ENCODE results near the gene TSNAXIP1. TPM values are rescaled to one million over a fixed set of nuclear protein-coding genes. Genes with fewer than 3 reads are reported as not detected.

The TSNAXIP1 gene
- total and polyA plus RNA-seq, 10 of the 15 experiments (the other 5 are each of a cell fraction or from before 2014, with no cell fraction given): 0.09 to 0.63 (median 0.37) TPM; not detected in 1

DNA sequence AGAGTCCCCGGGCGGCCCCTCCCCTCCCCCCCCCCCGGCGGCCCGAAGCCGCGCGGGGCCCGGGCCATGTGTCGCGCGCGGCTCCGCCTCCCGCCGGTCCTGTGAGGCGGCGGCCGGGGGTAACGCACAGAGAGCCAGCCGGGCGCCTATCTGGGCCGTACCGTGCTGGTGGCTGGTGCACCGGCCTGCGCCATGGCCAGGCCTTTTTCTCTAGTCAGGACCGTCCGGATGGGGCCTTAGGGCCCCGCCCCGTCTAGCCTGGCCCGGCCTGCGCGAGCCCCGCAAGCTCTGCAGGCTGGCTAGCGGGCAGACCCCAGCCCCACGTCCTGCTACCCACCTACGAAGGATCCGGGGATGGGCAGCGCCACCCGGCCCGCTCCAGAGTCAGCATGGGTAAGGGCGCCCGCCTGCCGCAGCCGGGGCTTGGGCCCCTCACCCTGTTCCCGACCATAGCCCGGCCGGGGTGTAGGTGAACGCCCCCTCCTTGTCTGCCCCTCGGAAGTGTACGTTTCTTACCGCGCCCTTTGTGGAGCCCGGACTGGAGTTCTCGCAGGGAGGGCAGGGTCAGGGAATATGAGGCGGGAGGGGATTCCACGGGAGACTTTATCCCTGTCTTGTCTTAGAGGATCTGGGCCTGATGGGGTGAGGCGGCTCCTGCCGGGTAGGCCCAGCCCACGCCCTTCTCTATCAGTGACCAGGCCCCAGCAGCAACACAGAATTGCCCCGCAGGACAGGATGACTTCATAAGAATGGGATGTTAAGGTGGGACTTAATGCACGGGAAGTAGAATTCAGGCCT lies 40.6 kb downstream of the TSNAXIP1 start, which contains the start of gene CENPT (continued):
- TF ChIP-seq ASH2L (IDR thresholded peaks at IDR 0.05; ENCODE audit: borderline replicate concordance, low read depth) (no peak), SIX5 (IDR thresholded peaks at IDR 0.05; ENCODE audit: low read depth, low read length, severe bottlenecking) (no peak), SREBF2 (IDR thresholded peaks at IDR 0.05; ENCODE audit: low read length) (no peak), LARP7 (IDR thresholded peaks at IDR 0.05) (peak; percentile 31; the same call in 1 of the 2 replicates), BACH1 (IDR thresholded peaks at IDR 0.05; ENCODE audit: borderline replicate concordance) (peak; percentile 63; the same call in 1 of the 2 replicates), MEF2B (IDR thresholded peaks at IDR 0.05; ENCODE audit: partially characterized antibody, poor library complexity, severe bottlenecking) (no peak), ZNF207 (IDR thresholded peaks at IDR 0.05; ENCODE audit: borderline replicate concordance) (no peak), KLF5 (IDR thresholded peaks at IDR 0.05; ENCODE audit: partially characterized antibody) (no peak), MTA2 (IDR thresholded peaks at IDR 0.05; ENCODE audit: low read depth) (no peak), ZNF274 (IDR thresholded peaks at IDR 0.05; ENCODE audit: insufficient read depth, insufficient read length) (no peak), SIN3A (IDR thresholded peaks at IDR 0.05; ENCODE audit: low read depth, low read length) (no peak), FOXK2 (IDR thresholded peaks at IDR 0.05) (no peak)
- TF ChIP-seq, protein P1, sequence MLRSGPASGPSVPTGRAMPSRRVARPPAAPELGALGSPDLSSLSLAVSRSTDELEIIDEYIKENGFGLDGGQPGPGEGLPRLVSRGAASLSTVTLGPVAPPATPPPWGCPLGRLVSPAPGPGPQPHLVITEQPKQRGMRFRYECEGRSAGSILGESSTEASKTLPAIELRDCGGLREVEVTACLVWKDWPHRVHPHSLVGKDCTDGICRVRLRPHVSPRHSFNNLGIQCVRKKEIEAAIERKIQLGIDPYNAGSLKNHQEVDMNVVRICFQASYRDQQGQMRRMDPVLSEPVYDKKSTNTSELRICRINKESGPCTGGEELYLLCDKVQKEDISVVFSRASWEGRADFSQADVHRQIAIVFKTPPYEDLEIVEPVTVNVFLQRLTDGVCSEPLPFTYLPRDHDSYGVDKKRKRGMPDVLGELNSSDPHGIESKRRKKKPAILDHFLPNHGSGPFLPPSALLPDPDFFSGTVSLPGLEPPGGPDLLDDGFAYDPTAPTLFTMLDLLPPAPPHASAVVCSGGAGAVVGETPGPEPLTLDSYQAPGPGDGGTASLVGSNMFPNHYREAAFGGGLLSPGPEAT (IDR thresholded peaks at IDR 0.05; ENCODE audit: low read depth): no peak
- TF ChIP-seq, protein P2, sequence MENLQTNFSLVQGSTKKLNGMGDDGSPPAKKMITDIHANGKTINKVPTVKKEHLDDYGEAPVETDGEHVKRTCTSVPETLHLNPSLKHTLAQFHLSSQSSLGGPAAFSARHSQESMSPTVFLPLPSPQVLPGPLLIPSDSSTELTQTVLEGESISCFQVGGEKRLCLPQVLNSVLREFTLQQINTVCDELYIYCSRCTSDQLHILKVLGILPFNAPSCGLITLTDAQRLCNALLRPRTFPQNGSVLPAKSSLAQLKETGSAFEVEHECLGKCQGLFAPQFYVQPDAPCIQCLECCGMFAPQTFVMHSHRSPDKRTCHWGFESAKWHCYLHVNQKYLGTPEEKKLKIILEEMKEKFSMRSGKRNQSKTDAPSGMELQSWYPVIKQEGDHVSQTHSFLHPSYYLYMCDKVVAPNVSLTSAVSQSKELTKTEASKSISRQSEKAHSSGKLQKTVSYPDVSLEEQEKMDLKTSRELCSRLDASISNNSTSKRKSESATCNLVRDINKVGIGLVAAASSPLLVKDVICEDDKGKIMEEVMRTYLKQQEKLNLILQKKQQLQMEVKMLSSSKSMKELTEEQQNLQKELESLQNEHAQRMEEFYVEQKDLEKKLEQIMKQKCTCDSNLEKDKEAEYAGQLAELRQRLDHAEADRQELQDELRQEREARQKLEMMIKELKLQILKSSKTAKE (IDR thresholded peaks at IDR 0.05; ENCODE audit: low read depth, poor library complexity, severe bottlenecking): no peak
- TF ChIP-seq, protein P3, sequence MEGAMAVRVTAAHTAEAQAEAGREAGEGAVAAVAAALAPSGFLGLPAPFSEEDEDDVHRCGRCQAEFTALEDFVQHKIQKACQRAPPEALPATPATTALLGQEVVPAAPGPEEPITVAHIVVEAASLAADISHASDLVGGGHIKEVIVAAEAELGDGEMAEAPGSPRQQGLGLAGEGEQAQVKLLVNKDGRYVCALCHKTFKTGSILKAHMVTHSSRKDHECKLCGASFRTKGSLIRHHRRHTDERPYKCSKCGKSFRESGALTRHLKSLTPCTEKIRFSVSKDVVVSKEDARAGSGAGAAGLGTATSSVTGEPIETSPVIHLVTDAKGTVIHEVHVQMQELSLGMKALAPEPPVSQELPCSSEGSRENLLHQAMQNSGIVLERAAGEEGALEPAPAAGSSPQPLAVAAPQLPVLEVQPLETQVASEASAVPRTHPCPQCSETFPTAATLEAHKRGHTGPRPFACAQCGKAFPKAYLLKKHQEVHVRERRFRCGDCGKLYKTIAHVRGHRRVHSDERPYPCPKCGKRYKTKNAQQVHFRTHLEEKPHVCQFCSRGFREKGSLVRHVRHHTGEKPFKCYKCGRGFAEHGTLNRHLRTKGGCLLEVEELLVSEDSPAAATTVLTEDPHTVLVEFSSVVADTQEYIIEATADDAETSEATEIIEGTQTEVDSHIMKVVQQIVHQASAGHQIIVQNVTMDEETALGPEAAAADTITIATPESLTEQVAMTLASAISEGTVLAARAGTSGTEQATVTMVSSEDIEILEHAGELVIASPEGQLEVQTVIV (IDR thresholded peaks at IDR 0.05; ENCODE audit: borderline replicate concordance, partially characterized antibody): no peak
- TF ChIP-seq, protein P4, sequence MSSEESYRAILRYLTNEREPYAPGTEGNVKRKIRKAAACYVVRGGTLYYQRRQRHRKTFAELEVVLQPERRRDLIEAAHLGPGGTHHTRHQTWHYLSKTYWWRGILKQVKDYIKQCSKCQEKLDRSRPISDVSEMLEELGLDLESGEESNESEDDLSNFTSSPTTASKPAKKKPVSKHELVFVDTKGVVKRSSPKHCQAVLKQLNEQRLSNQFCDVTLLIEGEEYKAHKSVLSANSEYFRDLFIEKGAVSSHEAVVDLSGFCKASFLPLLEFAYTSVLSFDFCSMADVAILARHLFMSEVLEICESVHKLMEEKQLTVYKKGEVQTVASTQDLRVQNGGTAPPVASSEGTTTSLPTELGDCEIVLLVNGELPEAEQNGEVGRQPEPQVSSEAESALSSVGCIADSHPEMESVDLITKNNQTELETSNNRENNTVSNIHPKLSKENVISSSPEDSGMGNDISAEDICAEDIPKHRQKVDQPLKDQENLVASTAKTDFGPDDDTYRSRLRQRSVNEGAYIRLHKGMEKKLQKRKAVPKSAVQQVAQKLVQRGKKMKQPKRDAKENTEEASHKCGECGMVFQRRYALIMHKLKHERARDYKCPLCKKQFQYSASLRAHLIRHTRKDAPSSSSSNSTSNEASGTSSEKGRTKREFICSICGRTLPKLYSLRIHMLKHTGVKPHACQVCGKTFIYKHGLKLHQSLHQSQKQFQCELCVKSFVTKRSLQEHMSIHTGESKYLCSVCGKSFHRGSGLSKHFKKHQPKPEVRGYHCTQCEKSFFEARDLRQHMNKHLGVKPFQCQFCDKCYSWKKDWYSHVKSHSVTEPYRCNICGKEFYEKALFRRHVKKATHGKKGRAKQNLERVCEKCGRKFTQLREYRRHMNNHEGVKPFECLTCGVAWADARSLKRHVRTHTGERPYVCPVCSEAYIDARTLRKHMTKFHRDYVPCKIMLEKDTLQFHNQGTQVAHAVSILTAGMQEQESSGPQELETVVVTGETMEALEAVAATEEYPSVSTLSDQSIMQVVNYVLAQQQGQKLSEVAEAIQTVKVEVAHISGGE (CRISPR knock-in tag; IDR thresholded peaks at IDR 0.05): 0 out of 2 replicates have a peak, but pooled peaks have one; percentile 41
- TF ChIP-seq, protein P5, sequence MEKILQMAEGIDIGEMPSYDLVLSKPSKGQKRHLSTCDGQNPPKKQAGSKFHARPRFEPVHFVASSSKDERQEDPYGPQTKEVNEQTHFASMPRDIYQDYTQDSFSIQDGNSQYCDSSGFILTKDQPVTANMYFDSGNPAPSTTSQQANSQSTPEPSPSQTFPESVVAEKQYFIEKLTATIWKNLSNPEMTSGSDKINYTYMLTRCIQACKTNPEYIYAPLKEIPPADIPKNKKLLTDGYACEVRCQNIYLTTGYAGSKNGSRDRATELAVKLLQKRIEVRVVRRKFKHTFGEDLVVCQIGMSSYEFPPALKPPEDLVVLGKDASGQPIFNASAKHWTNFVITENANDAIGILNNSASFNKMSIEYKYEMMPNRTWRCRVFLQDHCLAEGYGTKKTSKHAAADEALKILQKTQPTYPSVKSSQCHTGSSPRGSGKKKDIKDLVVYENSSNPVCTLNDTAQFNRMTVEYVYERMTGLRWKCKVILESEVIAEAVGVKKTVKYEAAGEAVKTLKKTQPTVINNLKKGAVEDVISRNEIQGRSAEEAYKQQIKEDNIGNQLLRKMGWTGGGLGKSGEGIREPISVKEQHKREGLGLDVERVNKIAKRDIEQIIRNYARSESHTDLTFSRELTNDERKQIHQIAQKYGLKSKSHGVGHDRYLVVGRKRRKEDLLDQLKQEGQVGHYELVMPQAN (conservative IDR thresholded peaks at IDR 0.05): peak; percentile 81
